ENCODE data around the gene PHF23.
A peak's percentile ranks its signal among the peaks of the same experiment; 100 is the strongest.
"Not testable (repeated sequence)": the region's sequence is repeated elsewhere in the genome, so short reads cannot be mapped to it uniquely, and the experiment has no call there.

PHF23 gene

GRCh38 chr17:7252176-7253043 lies 13.2 kb upstream of the PHF23 start, which contains the start of gene ELP5:
Gene ELP5, plus strand, starts transcription at chr17:7252215. Its CDS starts 336 bp downstream, at chr17:7252551.
- TF ChIP-seq Cebpa-rat (IDR thresholded peaks at IDR 0.05), result no peak
- H3K4me3 ChIP-seq, result peak within 1 kb of the TSS; percentile 88 to 98 (median 96)
- H3K4me2 ChIP-seq, result peak within 1 kb of the TSS; percentile 90 to 99 (median 97)
- peaks cover 0 to 51% (median 22%) of the 10 kb centered on the region in 11 experiments; a peak in 17 of 22 replicates for H4K20me1 ChIP-seq
- H3K27me3 ChIP-seq, result no peaks in the 10 kb centered on the region
- H3K9ac ChIP-seq, result peak within 1 kb of the TSS; percentile 86 to 98 (median 96)
- no peaks in the 10 kb centered on the region for H3K9me3 ChIP-seq (replicated peaks in 1 of 11)
- peaks cover 36 to 58% (median 43%) of the 10 kb centered on the region in 11 experiments for H3K36me3 ChIP-seq
- peaks cover 25 to 44% (median 34%) of the 10 kb centered on the region in 10 experiments for H3K4me1 ChIP-seq
- peak within 1 kb of the TSS; percentile 90 to 99 (median 97) for H3K27ac ChIP-seq

GRCh38 chr17:7251661-7252175 lies 12.5 kb upstream of the PHF23 start, which contains the start of gene CTDNEP1:
Gene CTDNEP1, minus strand, starts transcription at chr17:7251734. Its CDS starts 438 bp downstream, at chr17:7251296.
- H3K9me3 ChIP-seq (replicated peaks in 1 of 11), result no peaks in the 10 kb centered on the region
- H4K20me1 ChIP-seq, result peaks cover 0 to 55% (median 28%) of the 10 kb centered on the region in 11 experiments; a peak in 17 of 22 replicates
- H3K4me2 ChIP-seq, result peak within 1 kb of the TSS; percentile 90 to 99 (median 97)
- H3K4me1 ChIP-seq, result peaks cover 25 to 44% (median 34%) of the 10 kb centered on the region in 10 experiments
- H3K27ac ChIP-seq, result peak within 1 kb of the TSS; percentile 90 to 99 (median 97)
- H3K36me3 ChIP-seq, result peaks cover 34 to 58% (median 43%) of the 10 kb centered on the region in 11 experiments
- H3K9ac ChIP-seq, result peak within 1 kb of the TSS; percentile 86 to 98 (median 96)
- peak within 1 kb of the TSS; percentile 88 to 98 (median 96) for H3K4me3 ChIP-seq
- H3K27me3 ChIP-seq, result no peaks in the 10 kb centered on the region
- TF ChIP-seq Cebpa-rat (IDR thresholded peaks at IDR 0.05), result no peak

- Histone ChIP-seq H3K4me2 (peak overlapping the region; percentile 88 to 99 (median 96)), H3K9me3 (replicated peaks in 1 of 11) (no peaks in the 10 kb centered on the region), H4K20me1 (peaks cover 0 to 55% (median 35%) of the 10 kb centered on the region in 11 experiments; a peak in 17 of 22 replicates), H3K27me3 (no peaks in the 10 kb centered on the region), H3K36me3 (peaks cover 34 to 58% (median 43%) of the 10 kb centered on the region in 11 experiments), H3K4me3 (peak overlapping the region; percentile 88 to 98 (median 96)), H3K4me1 (peaks cover 25 to 44% (median 34%) of the 10 kb centered on the region in 10 experiments), H3K9ac (peak overlapping the region; percentile 86 to 98 (median 96)), H3K27ac (peak overlapping the region; percentile 90 to 99 (median 97))
- no peak for TF ChIP-seq Cebpa-rat (IDR thresholded peaks at IDR 0.05)
Measured at GRCh38 chr17:7250695-7251627, 11.7 kb upstream of the PHF23 start.

- H3K9me3 ChIP-seq (replicated peaks in 1 of 11), result no peaks in the 10 kb centered on the region
- H3K4me3 ChIP-seq, result peak overlapping the region; percentile 88 to 98 (median 96)
- H3K36me3 ChIP-seq, result peaks cover 34 to 58% (median 43%) of the 10 kb centered on the region in 11 experiments
- H3K4me1 ChIP-seq, result peaks cover 25 to 44% (median 34%) of the 10 kb centered on the region in 10 experiments
- peaks cover 0 to 54% (median 35%) of the 10 kb centered on the region in 11 experiments; a peak in 17 of 22 replicates for H4K20me1 ChIP-seq
- peak overlapping the region; percentile 90 to 99 (median 97); a peak in 21 of 22 replicates for H3K27ac ChIP-seq
- H3K4me2 ChIP-seq, result peak overlapping the region; percentile 88 to 99 (median 96)
- peak overlapping the region; percentile 86 to 98 (median 96) for H3K9ac ChIP-seq
- TF ChIP-seq Cebpa-rat (IDR thresholded peaks at IDR 0.05), result no peak
- no peaks in the 10 kb centered on the region for H3K27me3 ChIP-seq
Measured at GRCh38 chr17:7249830-7250229, 10.6 kb upstream of the PHF23 start.

GRCh38 chr17:7249214-7249613 lies 10.0 kb upstream of the PHF23 start:
- Histone ChIP-seq H3K4me2 (peak overlapping the region; percentile 88 to 99 (median 96)), H4K20me1 (peaks cover 0 to 60% (median 35%) of the 10 kb centered on the region in 11 experiments; a peak in 17 of 22 replicates), H3K9ac (peak overlapping the region; percentile 86 to 98 (median 96)), H3K4me3 (peak overlapping the region; percentile 88 to 98 (median 96)), H3K27ac (peak overlapping the region in 10 of 11 experiments; percentile 90 to 99 (median 96); a peak in 19 of 22 replicates), H3K9me3 (replicated peaks in 1 of 11) (no peaks in the 10 kb centered on the region), H3K36me3 (peaks cover 34 to 58% (median 43%) of the 10 kb centered on the region in 11 experiments), H3K4me1 (peaks cover 25 to 40% (median 32%) of the 10 kb centered on the region in 10 experiments), H3K27me3 (no peaks in the 10 kb centered on the region)
- no peak for TF ChIP-seq Cebpa-rat (IDR thresholded peaks at IDR 0.05)

GRCh38 chr17:7248796-7249195 lies 9.5 kb upstream of the PHF23 start:
- H3K4me3 ChIP-seq, result peak overlapping the region in 8 of 10 experiments; percentile 88 to 98 (median 96); a peak in 14 of 20 replicates
- H3K9ac ChIP-seq, result peak overlapping the region; percentile 86 to 98 (median 96)

GRCh38 chr17:7246779-7247178 lies 7.5 kb upstream of the PHF23 start:
- Histone ChIP-seq H3K27ac (no peak overlapping the region), H3K9ac (peak overlapping the region in 9 of 11 experiments; percentile 5 to 46 (median 18); a peak in 9 of 22 replicates), H3K4me1 (peaks cover 20 to 38% (median 26%) of the 10 kb centered on the region in 10 experiments), H3K9me3 (replicated peaks in 1 of 11) (no peaks in the 10 kb centered on the region), H4K20me1 (peaks cover 0 to 61% (median 35%) of the 10 kb centered on the region in 11 experiments; a peak in 17 of 22 replicates), H3K27me3 (no peaks in the 10 kb centered on the region), H3K36me3 (peaks cover 36 to 59% (median 49%) of the 10 kb centered on the region in 11 experiments), H3K4me2 (no peak overlapping the region), H3K4me3 (no peak overlapping the region)
- TF ChIP-seq Cebpa-rat (IDR thresholded peaks at IDR 0.05), result no peak

More at GRCh38 chr17:7248796-7249195, 9.5 kb upstream of the PHF23 start:
- Histone ChIP-seq H3K27me3 (no peaks in the 10 kb centered on the region), H3K4me1 (peaks cover 26 to 40% (median 31%) of the 10 kb centered on the region in 10 experiments), H3K27ac (peak overlapping the region in 8 of 11 experiments; percentile 90 to 99 (median 98); a peak in 13 of 22 replicates), H4K20me1 (peaks cover 0 to 61% (median 35%) of the 10 kb centered on the region in 11 experiments; a peak in 17 of 22 replicates), H3K4me2 (peak overlapping the region; percentile 88 to 99 (median 96)), H3K36me3 (peaks cover 39 to 58% (median 43%) of the 10 kb centered on the region in 11 experiments), H3K9me3 (replicated peaks in 1 of 11) (no peaks in the 10 kb centered on the region)
- TF ChIP-seq Cebpa-rat (IDR thresholded peaks at IDR 0.05), result no peak

GRCh38 chr17:7243838-7244237 lies 4.6 kb upstream of the PHF23 start:
- H3K36me3 ChIP-seq, result peaks cover 45 to 66% (median 53%) of the 10 kb centered on the region in 11 experiments
- peak overlapping the region in 3 of 11 experiments; percentile 96 to 100 (median 99); a peak in 4 of 22 replicates for H3K27ac ChIP-seq
- peaks cover 24 to 42% (median 30%) of the 10 kb centered on the region in 10 experiments for H3K4me1 ChIP-seq

More at GRCh38 chr17:7243838-7244237, 4.6 kb upstream of the PHF23 start:
- Histone ChIP-seq H3K9ac (peak overlapping the region in 9 of 11 experiments; percentile 33 to 100 (median 96); a peak in 11 of 22 replicates), H4K20me1 (peaks cover 9 to 40% (median 26%) of the 10 kb centered on the region in 11 experiments; a peak in 18 of 22 replicates), H3K4me3 (peak overlapping the region in 2 of 10 experiments; percentile 97 to 99; a peak in 3 of 20 replicates), H3K4me2 (peak overlapping the region in 4 of 11 experiments; percentile 88 to 99 (median 98); a peak in 6 of 22 replicates)
- H3K27me3 ChIP-seq; H3K9me3 ChIP-seq (replicated peaks in 1 of 11): not testable (repeated sequence)

Measured in BLaER1 treated with 17β-estradiol and CSF1 and Interleukin-3, amounts not matched to agents 10 nM and 100 nM (cell line).